H1 (cell line): ENCODE data around the gene MACROD2. TPM values are rescaled to one million over a fixed set of nuclear protein-coding genes. Genes with fewer than 3 reads are reported as not detected.

Source experiments
- CTCF ChIA-PET: fragments of 300-600 bp; sonication (Branson Sonifier 250); formaldehyde crosslinking; loops from one replicate; lab custom pipeline; 2021; ENCODE audit not compliant: partially characterized antibody; lab: Charles Lee
- POLR2A ChIA-PET: fragments of 300-600 bp; sonication (Branson Sonifier 250); formaldehyde crosslinking; loops from one replicate; lab custom pipeline; 2021; ENCODE audit warnings: inconsistent platforms; ENCODE audit not compliant: partially characterized antibody; lab: Charles Lee
- DNase-seq, 2 experiments: peaks; one replicate each; pipeline versions ENCODE4 v3.0.0 to v3.0.0-alpha.2; 2010 to 2022; ENCODE audit warnings: low spot score in 2 of 2, low read depth in 1 of 2, mixed read lengths in 1 of 2
- FAIRE-seq: peaks from 2 replicates; lab custom pipeline; 2011; peaks lifted over from hg19 to GRCh38; lab: Jason Lieb, UNC
- H2AFZ ChIP-seq: 2 replicates; pipeline ENCODE4 v1.8.1; 2012; ENCODE audit warnings: low read length, inconsistent platforms
- H2AK5ac ChIP-seq: 2 replicates; pipeline ENCODE4 v1.6.1; 2013; ENCODE audit warnings: low read depth, low read length
- H2BK120ac ChIP-seq: replicated peaks from 2 replicates; pipeline ENCODE3; 2013; ENCODE audit warnings: low read depth, low read length, inconsistent platforms
- H2BK12ac ChIP-seq: 2 replicates; pipeline ENCODE4 v1.6.1; 2013; ENCODE audit warnings: low read depth, low read length
- H2BK15ac ChIP-seq: 2 replicates; pipeline ENCODE4 v1.6.1; 2013; ENCODE audit warnings: low read length
- H2BK20ac ChIP-seq: 2 replicates; pipeline ENCODE4 v1.6.1; 2013; ENCODE audit warnings: low read length
- H2BK5ac ChIP-seq: 2 replicates; pipeline ENCODE4 v1.6.1; 2013; ENCODE audit warnings: low read depth, low read length
- H3K14ac ChIP-seq: 2 replicates; pipeline ENCODE4 v1.6.1; 2013; ENCODE audit warnings: inconsistent platforms; ENCODE audit not compliant: insufficient read length
- H3K18ac ChIP-seq: 2 replicates; pipeline ENCODE4 v1.6.1; 2013; ENCODE audit warnings: low read length; ENCODE audit errors: extremely low read depth
- H3K23ac ChIP-seq: 2 replicates; pipeline ENCODE4 v1.6.1; 2013; ENCODE audit warnings: inconsistent platforms; ENCODE audit not compliant: insufficient read length
- H3K23me2 ChIP-seq: 2 replicates; pipeline ENCODE4 v1.6.1; 2013; ENCODE audit warnings: low read depth, low read length
- H3K27ac ChIP-seq: 2 replicates; pipeline ENCODE4 v1.6.1; 2011; ENCODE audit warnings: low read depth, low read length, inconsistent platforms
- H3K27me3 ChIP-seq, 4 experiments: replicated peaks in 1 of 4; 1 replicate in 1 of 4; 2 replicates in 3 of 4; pipeline versions ENCODE4 v1.6.1 to v1.8.1; 2011 to 2013; ENCODE audit warnings: low read length in 3 of 4, mild to moderate bottlenecking in 3 of 4, inconsistent platforms in 2 of 4, mixed read lengths in 2 of 4, moderate library complexity in 1 of 4; ENCODE audit not compliant: control insufficient read depth in 3 of 4, insufficient read depth in 3 of 4; ENCODE audit errors: extremely low read depth in 1 of 4
- H3K36me3 ChIP-seq, 4 experiments: 2 replicates each; pipeline versions ENCODE4 v1.6.1 to v1.8.1; 2011 to 2013; ENCODE audit warnings: mild to moderate bottlenecking in 4 of 4, low read length in 3 of 4, moderate library complexity in 2 of 4, control low read depth in 1 of 4, inconsistent platforms in 1 of 4; ENCODE audit not compliant: insufficient read depth in 4 of 4, control insufficient read depth in 2 of 4
- H3K4ac ChIP-seq: replicated peaks from 2 replicates; pipeline ENCODE3; 2013; ENCODE audit warnings: low read length, low read depth, mixed read lengths, inconsistent platforms; ENCODE audit not compliant: insufficient read length
- H3K4me1 ChIP-seq, 4 experiments: replicated peaks in 1 of 4; 1 replicate in 1 of 4; 2 replicates in 3 of 4; pipeline versions ENCODE4 v1.6.1 to v1.8.1; 2011 to 2013; ENCODE audit warnings: low read length in 3 of 4, inconsistent platforms in 2 of 4, mixed read lengths in 1 of 4; ENCODE audit not compliant: insufficient read depth in 4 of 4, control insufficient read depth in 3 of 4
- H3K4me2 ChIP-seq, 2 experiments: 2 replicates each; pipeline versions ENCODE4 v1.6.1 to v1.8.1; 2011 to 2013; ENCODE audit warnings: low read depth in 2 of 2, low read length in 2 of 2, control low read depth in 1 of 2, inconsistent platforms in 1 of 2, mild to moderate bottlenecking in 1 of 2; ENCODE audit not compliant: insufficient read depth in 1 of 2
- H3K4me3 ChIP-seq, 4 experiments: fragments of 200-600, 300-600 bp in 1 of 4; sonication (generic), shearing (Covaris generic), sonication (Bioruptor Twin) in 1 of 4; 2 replicates each; pipeline versions ENCODE4 v1.5.1 to v1.8.1; 2011 to 2016; ENCODE audit warnings: low read length in 4 of 4, low read depth in 3 of 4, control low read depth in 2 of 4, inconsistent platforms in 2 of 4, mild to moderate bottlenecking in 2 of 4, mixed read lengths in 1 of 4, moderate library complexity in 1 of 4; ENCODE audit not compliant: insufficient read depth in 2 of 4; ENCODE audit errors: extremely low read depth in 1 of 4
- H3K56ac ChIP-seq: replicated peaks from 2 replicates; pipeline ENCODE3; 2013; ENCODE audit warnings: low read depth, mild to moderate bottlenecking, mixed read lengths, low read length, inconsistent platforms; ENCODE audit not compliant: insufficient read length
- H3K79me1 ChIP-seq: 2 replicates; pipeline ENCODE4 v1.6.1; 2013; ENCODE audit warnings: low read depth, low read length, control low read depth
- H3K79me2 ChIP-seq, 2 experiments: 2 replicates each; pipeline versions ENCODE4 v1.6.1 to v1.8.1; 2012 to 2013; ENCODE audit warnings: low read length in 2 of 2, mild to moderate bottlenecking in 2 of 2, inconsistent platforms in 1 of 2; ENCODE audit not compliant: insufficient read depth in 2 of 2, control insufficient read depth in 1 of 2
- H3K9ac ChIP-seq, 4 experiments: replicated peaks in 1 of 4; 1 replicate in 1 of 4; 2 replicates in 3 of 4; pipeline versions ENCODE4 v1.6.1 to v1.8.1; 2011 to 2013; ENCODE audit warnings: low read depth in 3 of 4, low read length in 3 of 4, control low read depth in 2 of 4, mild to moderate bottlenecking in 2 of 4, moderate library complexity in 2 of 4, inconsistent platforms in 1 of 4; ENCODE audit errors: extremely low read depth in 1 of 4
- H3K9me3 ChIP-seq, 2 experiments: 2 replicates each; pipeline versions ENCODE4 v1.6.1 to v1.8.1; 2012 to 2013; ENCODE audit warnings: mild to moderate bottlenecking in 2 of 2, moderate library complexity in 2 of 2, control low read depth in 1 of 2, inconsistent platforms in 1 of 2, low read depth in 1 of 2, low read length in 1 of 2, mixed read lengths in 1 of 2; ENCODE audit not compliant: insufficient read depth in 2 of 2
- H4K20me1 ChIP-seq, 2 experiments: replicated peaks in 1 of 2; 2 replicates each; pipeline versions ENCODE3 to v1.8.1; 2011 to 2013; ENCODE audit warnings: inconsistent platforms in 2 of 2, low read length in 2 of 2, mild to moderate bottlenecking in 1 of 2; ENCODE audit not compliant: insufficient read depth in 2 of 2, control insufficient read depth in 1 of 2
- H4K5ac ChIP-seq: 2 replicates; pipeline ENCODE4 v1.6.1; 2013; ENCODE audit warnings: low read length, low read depth, mixed read lengths, inconsistent platforms; ENCODE audit not compliant: insufficient read length
- H4K8ac ChIP-seq: 2 replicates; pipeline ENCODE4 v1.8.0; 2013; ENCODE audit warnings: mild to moderate bottlenecking, moderate library complexity, low read length, inconsistent platforms; ENCODE audit not compliant: insufficient read depth; ENCODE audit errors: extremely low read depth
- H4K91ac ChIP-seq: replicated peaks from 2 replicates; pipeline ENCODE3; 2013; ENCODE audit warnings: low read length, mixed read lengths, inconsistent platforms; ENCODE audit not compliant: insufficient read length
- BCL11A ChIP-seq, 2 experiments: IDR thresholded peaks; one replicate each; pipeline ENCODE4 v1.6.1; 2011; ENCODE audit warnings: low read depth in 2 of 2, low read length in 2 of 2, mild to moderate bottlenecking in 2 of 2
- CHD2 ChIP-seq: IDR thresholded peaks from 2 replicates; pipeline ENCODE4 v1.6.1; 2012; ENCODE audit warnings: low read length, improper control_type of control experiment
- CTBP2 ChIP-seq: IDR thresholded peaks from 2 replicates; pipeline ENCODE4 v1.7.0; 2011; ENCODE audit warnings: borderline replicate concordance, mild to moderate bottlenecking, moderate library complexity, mixed read lengths, low read length; ENCODE audit not compliant: insufficient read depth, insufficient read length
- CTCF ChIP-seq, 3 experiments: IDR thresholded peaks; 1 replicate in 2 of 3; 2 replicates in 1 of 3; pipeline versions ENCODE4 v1.5.1 to v1.6.1; 2011; ENCODE audit warnings: low read length in 3 of 3, mild to moderate bottlenecking in 3 of 3, inconsistent platforms in 2 of 3, low read depth in 1 of 3, moderate library complexity in 1 of 3; ENCODE audit not compliant: insufficient read depth in 1 of 3; ENCODE audit errors: control extremely low read depth in 1 of 3
- GABPA ChIP-seq: IDR thresholded peaks from 2 replicates; pipeline ENCODE4 v1.6.1; 2011; ENCODE audit warnings: mild to moderate bottlenecking, low read length, moderate library complexity, borderline replicate concordance; ENCODE audit not compliant: insufficient read depth
- HDAC2 ChIP-seq, 2 experiments: fragments of 300-600 bp in 1 of 2; sonication (generic) in 1 of 2; IDR thresholded peaks; 2 replicates each; pipeline ENCODE4 v1.6.1; 2011 to 2012; ENCODE audit warnings: low read depth in 2 of 2, low read length in 2 of 2, mild to moderate bottlenecking in 2 of 2, moderate library complexity in 2 of 2, borderline replicate concordance in 1 of 2, inconsistent platforms in 1 of 2
- JUN ChIP-seq: IDR thresholded peaks from 2 replicates; pipeline ENCODE4 v1.6.1; 2011; ENCODE audit warnings: low read depth, mild to moderate bottlenecking, improper control_type of control experiment, low read length
- JUND ChIP-seq: IDR thresholded peaks from 2 replicates; pipeline ENCODE4 v1.6.1; 2011; ENCODE audit warnings: mild to moderate bottlenecking, improper control_type of control experiment, low read length
- MAX ChIP-seq: IDR thresholded peaks from 2 replicates; pipeline ENCODE4 v1.6.1; 2012; ENCODE audit warnings: inconsistent platforms
- POLR2AphosphoS5 ChIP-seq: IDR thresholded peaks from 2 replicates; pipeline ENCODE4 v1.6.1; 2011; ENCODE audit warnings: low read depth, low read length
- TAF1 ChIP-seq: IDR thresholded peaks from 2 replicates; pipeline ENCODE4 v1.6.1; 2011; ENCODE audit warnings: mild to moderate bottlenecking, low read depth, low read length
- ZNF274 ChIP-seq: IDR thresholded peaks from 2 replicates; pipeline ENCODE4 v1.7.0; 2012; ENCODE audit warnings: low read length, borderline replicate concordance; ENCODE audit errors: extremely low read depth
- WGBS, 2 experiments: shearing (Covaris generic) in 1 of 2; methylation state at CpG; one replicate each; pipeline versions ENCODE4 v1.1.6 to v1.1.7; 2013 to 2015; ENCODE audit warnings: low lambda C conversion rate in 2 of 2, mixed read lengths in 2 of 2, inconsistent platforms in 1 of 2, low coverage in 1 of 2, missing lambda C conversion rate in 1 of 2; ENCODE audit not compliant: insufficient replicate concordance in 2 of 2, insufficient coverage in 1 of 2, insufficient read length in 1 of 2; ENCODE audit errors: extremely low coverage in 1 of 2, missing lambda C conversion rate in 1 of 2; 5-methylcytosine and 5-hydroxymethylcytosine counted together
- polyA plus RNA-seq, 7 experiments: library from polyadenylated mRNA; depleted of rRNA in 3 of 7; stranded (reverse) in 5 of 7; unstranded in 2 of 7; fragments of >200 nt in 5 of 7; fragments of 200-250 nt in 2 of 7; gene quantifications; 1 replicate in 5 of 7; 2 replicates in 1 of 7; 4 replicates in 1 of 7; pipeline versions ENCODE4 v1.2.1 to v1.2.3, GENCODE V29; 2011 to 2013; ENCODE audit warnings: missing spikeins in 2 of 7, mixed read lengths in 2 of 7
- total RNA-seq: library from RNA; stranded (reverse); fragmentation: NEBNext Ultra II Directional; extraction: Animal tissue kit (Norgen Biotek cat#: 25700); gene quantifications from 2 replicates; pipeline ENCODE4 v1.2.1, GENCODE V29; 2021

Gene MACROD2
- total and polyA plus RNA-seq, 2 of the 8 experiments (the other 6 are each of a cell fraction or from before 2014, with no cell fraction given) = 0.70 to 3.9 TPM

GRCh38 chr20:14418376-14418775, 423.1 kb downstream of the MACROD2 start:
- no peaks in the 10 kb centered on the region for H3K27me3 ChIP-seq
- H3K36me3 ChIP-seq = no peaks in the 10 kb centered on the region
- H3K23me2 ChIP-seq = no peaks in the 10 kb centered on the region
- no peak overlapping the region for H2BK15ac ChIP-seq
- H2BK20ac ChIP-seq = no peak overlapping the region
- peaks cover 0 to 8% (median 5%) of the 10 kb centered on the region in 4 experiments; a peak in 3 of 7 replicates for H3K4me1 ChIP-seq
- H3K4me3 ChIP-seq = no peak overlapping the region
- no peaks in the 10 kb centered on the region for H4K20me1 ChIP-seq
- H2AK5ac ChIP-seq = no peak overlapping the region
- no peaks in the 10 kb centered on the region for H3K9me3 ChIP-seq
- POLR2A ChIA-PET = no interaction called here
- no peak overlapping the region for H2AFZ ChIP-seq
- WGBS, 2 experiments = 63% methylated on average over 2 of the region's 2 CpGs; no CpG with 5 or more reads in 1 of the 2 experiments
- no peak overlapping the region for H3K56ac ChIP-seq
- H3K27ac ChIP-seq = no peak overlapping the region
- no peak overlapping the region for H3K9ac ChIP-seq
- H3K79me2 ChIP-seq = no peaks in the 10 kb centered on the region
- FAIRE-seq = no peak
- no peak overlapping the region for H4K91ac ChIP-seq
- CTCF ChIA-PET = no interaction called here
- H4K8ac ChIP-seq = no peak overlapping the region
- no peak for DNase-seq
- no peak overlapping the region for H3K4me2 ChIP-seq
- no peak overlapping the region for H2BK12ac ChIP-seq
- H2BK120ac ChIP-seq = no peak overlapping the region
- H2BK5ac ChIP-seq = no peak overlapping the region
- H4K5ac ChIP-seq = no peak overlapping the region
- no peaks in the 10 kb centered on the region for H3K79me1 ChIP-seq
- H3K4ac ChIP-seq = no peak overlapping the region
- no peak overlapping the region for H3K18ac ChIP-seq
- H3K14ac ChIP-seq = no peak overlapping the region
- no peak overlapping the region for H3K23ac ChIP-seq
- TF ChIP-seq BCL11A (IDR thresholded peaks at IDR 0.05; ENCODE audit: low read depth in 2 of 2, low read length in 2 of 2) (no peak), POLR2AphosphoS5 (no peak), JUND (no peak), MAX (no peak), TAF1 (no peak), CHD2 (no peak), CTBP2 (no peak), ZNF274 (no peak), CTCF (IDR thresholded peaks at IDR 0.05; ENCODE audit: control extremely low read depth in 1 of 3, insufficient read depth in 1 of 3, low read depth in 1 of 3, low read length in 3 of 3) (no peak), GABPA (no peak), JUN (no peak), HDAC2 (IDR thresholded peaks at IDR 0.05; ENCODE audit: borderline replicate concordance in 1 of 2, low read depth in 2 of 2, low read length in 2 of 2) (no peak)
